Astrocyte (in vitro differentiated cells and primary cell): ENCODE measurements around the gene ISCA1.

Experiments used
- EZH2 ChIP-seq: IDR thresholded peaks from 2 replicates; pipeline ENCODE4 v1.6.1; 2012; ENCODE audit warnings: mild to moderate bottlenecking, low read length, inconsistent platforms; ENCODE audit not compliant: insufficient read depth
- TF ChIP-seq, protein P1 (sequence below): IDR thresholded peaks from 2 replicates; pipeline ENCODE4 v1.5.1; 2011; ENCODE audit warnings: low read depth, mild to moderate bottlenecking, inconsistent platforms, low read length, moderate library complexity; ENCODE audit not compliant: insufficient read depth

DNA sequence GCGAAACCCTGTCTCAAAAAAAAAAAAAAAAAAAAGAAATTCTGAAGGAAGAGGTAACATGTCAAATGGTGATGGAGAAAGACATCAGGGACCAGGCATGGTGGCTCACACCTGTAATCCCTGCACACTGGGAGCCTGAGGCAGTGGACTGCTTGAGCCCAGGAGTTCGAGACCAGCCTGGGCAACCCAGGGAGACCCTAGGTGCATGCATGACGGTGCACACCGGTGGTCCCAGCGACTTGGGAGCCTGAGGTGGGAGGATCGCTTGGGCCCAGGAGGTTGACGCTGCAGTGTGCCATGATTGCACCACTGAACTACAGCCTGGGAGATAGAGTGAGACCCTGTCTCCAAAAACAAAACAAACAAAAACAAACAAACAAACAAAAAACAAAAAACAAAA lies 1.8 kb downstream of the ISCA1 start:
- TF ChIP-seq, protein P1, sequence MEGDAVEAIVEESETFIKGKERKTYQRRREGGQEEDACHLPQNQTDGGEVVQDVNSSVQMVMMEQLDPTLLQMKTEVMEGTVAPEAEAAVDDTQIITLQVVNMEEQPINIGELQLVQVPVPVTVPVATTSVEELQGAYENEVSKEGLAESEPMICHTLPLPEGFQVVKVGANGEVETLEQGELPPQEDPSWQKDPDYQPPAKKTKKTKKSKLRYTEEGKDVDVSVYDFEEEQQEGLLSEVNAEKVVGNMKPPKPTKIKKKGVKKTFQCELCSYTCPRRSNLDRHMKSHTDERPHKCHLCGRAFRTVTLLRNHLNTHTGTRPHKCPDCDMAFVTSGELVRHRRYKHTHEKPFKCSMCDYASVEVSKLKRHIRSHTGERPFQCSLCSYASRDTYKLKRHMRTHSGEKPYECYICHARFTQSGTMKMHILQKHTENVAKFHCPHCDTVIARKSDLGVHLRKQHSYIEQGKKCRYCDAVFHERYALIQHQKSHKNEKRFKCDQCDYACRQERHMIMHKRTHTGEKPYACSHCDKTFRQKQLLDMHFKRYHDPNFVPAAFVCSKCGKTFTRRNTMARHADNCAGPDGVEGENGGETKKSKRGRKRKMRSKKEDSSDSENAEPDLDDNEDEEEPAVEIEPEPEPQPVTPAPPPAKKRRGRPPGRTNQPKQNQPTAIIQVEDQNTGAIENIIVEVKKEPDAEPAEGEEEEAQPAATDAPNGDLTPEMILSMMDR: no peak
- no peak for TF ChIP-seq EZH2
